HEK293T (cell line): ENCODE measurements around the gene RAB40AL.
"Not testable (repeated sequence)": the region's sequence is repeated elsewhere in the genome, so short reads cannot be mapped to it uniquely, and the experiment has no call there.

Experiments used
- CTCF ChIA-PET: fragments of 350-600 bp; formaldehyde crosslinking; extraction: SDS; loops from one replicate; lab custom pipeline; 2021; ENCODE audit warnings: antibody characterized with exemption, inconsistent platforms; lab: Yijun Ruan, JAX
- POLR2A ChIA-PET: fragments of 350-600 bp; formaldehyde crosslinking; extraction: SDS; loops from one replicate; lab custom pipeline; 2020; ENCODE audit warnings: antibody characterized with exemption, inconsistent platforms; lab: Yijun Ruan, JAX
- DNase-seq: peaks from one replicate; pipeline ENCODE4 v3.0.0; 2012; ENCODE audit warnings: mixed read lengths; ENCODE audit errors: extremely low spot score
- ARNT ChIP-seq: fragments of 450-650 bp; IDR thresholded peaks from 2 replicates; pipeline ENCODE4 v1.6.1; 2017; ENCODE audit warnings: mild to moderate bottlenecking
- BHLHE40 ChIP-seq: fragments of 450-650 bp; IDR thresholded peaks from 2 replicates; pipeline ENCODE4 v1.6.1; 2016; ENCODE audit warnings: mild to moderate bottlenecking, moderate library complexity, borderline replicate concordance
- CTBP1 ChIP-seq: fragments of 450-650 bp; IDR thresholded peaks from 2 replicates; pipeline ENCODE4 v1.6.1; 2016; ENCODE audit warnings: borderline replicate concordance
- ELF4 ChIP-seq: fragments of 450-650 bp; IDR thresholded peaks from 2 replicates; pipeline ENCODE4 v1.6.1; 2017; ENCODE audit warnings: antibody characterized with exemption
- FOXA1 ChIP-seq: fragments of 450-650 bp; IDR thresholded peaks from 2 replicates; pipeline ENCODE4 v1.6.1; 2016; ENCODE audit warnings: mild to moderate bottlenecking
- FOXK2 ChIP-seq: fragments of 450-650 bp; IDR thresholded peaks from 2 replicates; pipeline ENCODE4 v1.6.1; 2016; ENCODE audit warnings: mild to moderate bottlenecking
- FOXM1 ChIP-seq: fragments of 450-650 bp; IDR thresholded peaks from 2 replicates; pipeline ENCODE4 v1.6.1; 2017; ENCODE audit warnings: mild to moderate bottlenecking, borderline replicate concordance
- HDGF ChIP-seq: fragments of 450-650 bp; IDR thresholded peaks from 2 replicates; pipeline ENCODE4 v1.6.1; 2017; ENCODE audit warnings: antibody characterized with exemption, borderline replicate concordance
- L3MBTL2 ChIP-seq: fragments of 450-650 bp; conservative IDR thresholded peaks from 2 replicates; pipeline ENCODE4 v1.6.1; 2016; ENCODE audit warnings: mild to moderate bottlenecking
- LEF1 ChIP-seq: fragments of 450-650 bp; IDR thresholded peaks from 2 replicates; pipeline ENCODE4 v1.6.1; 2017; ENCODE audit warnings: mild to moderate bottlenecking, borderline replicate concordance
- NFRKB ChIP-seq: fragments of 450-650 bp; IDR thresholded peaks from 2 replicates; pipeline ENCODE4 v1.6.1; 2016; ENCODE audit warnings: mild to moderate bottlenecking, moderate library complexity
- PKNOX1 ChIP-seq: fragments of 450-650 bp; IDR thresholded peaks from 2 replicates; pipeline ENCODE4 v1.6.1; 2016
- SP1 ChIP-seq: fragments of 450-650 bp; IDR thresholded peaks from 2 replicates; pipeline ENCODE4 v1.6.1; 2017
- SUZ12 ChIP-seq: fragments of 450-650 bp; IDR thresholded peaks from 2 replicates; pipeline ENCODE4 v1.6.1; 2016; ENCODE audit warnings: mild to moderate bottlenecking
- TARDBP ChIP-seq: fragments of 450-650 bp; IDR thresholded peaks from 2 replicates; pipeline ENCODE4 v1.6.1; 2016
- ZNF384 ChIP-seq: fragments of 450-650 bp; IDR thresholded peaks from 2 replicates; pipeline ENCODE4 v1.6.1; 2016

The RAB40AL gene

GRCh38 chrX:102966701-102967100 lies 29.6 kb downstream of the RAB40AL start:
- ChIA-PET POLR2A (no interaction called here), CTCF (interaction anchor here (2.0 kb wide), 1 partner anchor 15 kb away, joined by 7 read pairs; no protein-coding TSS in a partner anchor)
- DNase-seq: no peak
- TF ChIP-seq FOXA1 (no peak), NFRKB (no peak), SP1 (no peak), L3MBTL2 (no peak), ZNF384 (no peak)

GRCh38 chrX:102968216-102968615 lies 31.1 kb downstream of the RAB40AL start:
- DNase-seq: no peak
- ChIA-PET CTCF (interaction anchor here (2.0 kb wide), 1 partner anchor 17 kb away, joined by 7 read pairs; no protein-coding TSS in a partner anchor), POLR2A (no interaction called here)
- TF ChIP-seq ELF4: no peak
- TF ChIP-seq ZNF384: no peak
- no peak for TF ChIP-seq ARNT
- TF ChIP-seq SUZ12: no peak
- no peak for TF ChIP-seq NFRKB
- no peak for TF ChIP-seq FOXK2
- TF ChIP-seq PKNOX1: no peak
- TF ChIP-seq SP1: no peak
- TF ChIP-seq HDGF: no peak
- TF ChIP-seq CTBP1: no peak
- no peak for TF ChIP-seq L3MBTL2
- no peak for TF ChIP-seq FOXM1
- TF ChIP-seq TARDBP: no peak
- TF ChIP-seq BHLHE40: no peak
- TF ChIP-seq FOXA1: no peak
- no peak for TF ChIP-seq LEF1

- DNase-seq, POLR2A ChIA-PET, CTCF ChIA-PET: not testable (repeated sequence)
Measured at GRCh38 chrX:102971536-102971935, 34.5 kb downstream of the RAB40AL start.

- DNase-seq: no peak
- POLR2A ChIA-PET: no interaction called here
- CTCF ChIA-PET: interaction anchor here (2.8 kb wide), 1 partner anchor 24 kb away, joined by 7 read pairs; no protein-coding TSS in a partner anchor
- TF ChIP-seq HDGF (no peak), PKNOX1 (no peak), FOXM1 (no peak), CTBP1 (no peak), BHLHE40 (no peak), NFRKB (no peak), LEF1 (no peak)
Measured at GRCh38 chrX:102975016-102975415, 37.9 kb downstream of the RAB40AL start.

GRCh38 chrX:102976286-102976685 lies 39.2 kb downstream of the RAB40AL start:
- DNase-seq: no peak
- POLR2A ChIA-PET: no interaction called here
- CTCF ChIA-PET: interaction anchor here (1.7 to 2.8 kb wide), 2 partner anchors 25 to 42 kb away, joined by 4 to 7 read pairs; no protein-coding TSS in a partner anchor
- TF ChIP-seq ELF4 (no peak), SUZ12 (no peak), HDGF (no peak), ZNF384 (no peak), BHLHE40 (no peak), ARNT (no peak), TARDBP (no peak), PKNOX1 (no peak), SP1 (no peak)

- CTCF ChIA-PET: interaction anchor here (1.7 to 2.8 kb wide), 2 partner anchors 26 to 42 kb away, joined by 4 to 7 read pairs; no protein-coding TSS in a partner anchor
- no peak for DNase-seq
- POLR2A ChIA-PET: no interaction called here
- TF ChIP-seq TARDBP: no peak
- no peak for TF ChIP-seq ZNF384
- TF ChIP-seq CTBP1: no peak
- TF ChIP-seq NFRKB: no peak
- TF ChIP-seq SUZ12: no peak
Measured at GRCh38 chrX:102976793-102977495, 39.9 kb downstream of the RAB40AL start.

GRCh38 chrX:102978594-102978993 lies 41.5 kb downstream of the RAB40AL start:
- TF ChIP-seq PKNOX1 (no peak), SUZ12 (no peak), HDGF (no peak), FOXK2 (no peak), SP1 (no peak), ARNT (no peak), CTBP1 (no peak), L3MBTL2 (no peak), ZNF384 (no peak), FOXA1 (no peak), ELF4 (no peak), LEF1 (no peak), FOXM1 (no peak), BHLHE40 (no peak), TARDBP (no peak), NFRKB (no peak)
- CTCF ChIA-PET: no interaction called here
- no peak for DNase-seq
- POLR2A ChIA-PET: no interaction called here
